Endothelial cell of umbilical vein (primary cell): ENCODE data around the gene VEGFA.

Experiments
- CTCF ChIP-seq, 2 donors: IDR thresholded peaks; 1 replicate in 1 of 2; 2 replicates in 1 of 2; pipeline ENCODE4 v1.5.1; 2011; ENCODE audit warnings: low read length in 2 of 2, mild to moderate bottlenecking in 2 of 2, moderate library complexity in 2 of 2, control low read depth in 1 of 2, inconsistent platforms in 1 of 2, low read depth in 1 of 2; ENCODE audit not compliant: insufficient read depth in 1 of 2; ENCODE audit errors: extremely low read depth in 1 of 2
- EZH2 ChIP-seq: IDR thresholded peaks from 2 replicates; pipeline ENCODE4 v1.6.1; 2012; ENCODE audit warnings: borderline replicate concordance, low read depth, mild to moderate bottlenecking, moderate library complexity, low read length, inconsistent platforms; ENCODE audit not compliant: severe bottlenecking
- GATA2 ChIP-seq: IDR thresholded peaks from 2 replicates; pipeline ENCODE4 v1.7.0; 2011; ENCODE audit warnings: low read depth, mild to moderate bottlenecking, moderate library complexity, mixed read lengths, low read length; ENCODE audit not compliant: insufficient read length, insufficient read depth
- MAX ChIP-seq: IDR thresholded peaks from 2 replicates; pipeline ENCODE4 v1.6.1; 2011; ENCODE audit not compliant: insufficient read depth, insufficient read length
- MYC ChIP-seq: IDR thresholded peaks from one replicate; pipeline ENCODE4 v1.6.1; 2011; ENCODE audit warnings: mild to moderate bottlenecking, low read depth, low read length
- POLR2A ChIP-seq: IDR thresholded peaks from 2 replicates; pipeline ENCODE4 v1.6.1; 2012; ENCODE audit warnings: low read depth, mild to moderate bottlenecking, control low read depth, low read length
- POLR2AphosphoS5 ChIP-seq: IDR thresholded peaks from 2 replicates; pipeline ENCODE4 v1.6.1; 2012; ENCODE audit warnings: low read depth, mild to moderate bottlenecking, control low read depth, low read length, moderate library complexity; ENCODE audit not compliant: insufficient read depth

- TF ChIP-seq POLR2A (no peak), CTCF (IDR thresholded peaks at IDR 0.05; ENCODE audit: extremely low read depth in 1 of 2, insufficient read depth in 1 of 2, low read depth in 1 of 2, low read length in 2 of 2) (no peak), MYC (no peak), EZH2 (no peak), GATA2 (no peak), MAX (no peak), POLR2AphosphoS5 (no peak)
These were observed 32.5 kb upstream of the VEGFA start for GRCh38 chr6:43737272-43738081.
